Spleen (tissue), 11 donors: ENCODE measurements around the gene VAV2. TPM values are rescaled to one million over a fixed set of nuclear protein-coding genes. Genes with fewer than 3 reads are reported as not detected.

Source experiments
- DNase-seq: peaks from one replicate; pipeline ENCODE4 v3.0.0-alpha.2; 2020
- H3K27ac ChIP-seq, 8 donors: fragments of 200-600 bp; sonication (generic) in 7 of 8; 1 replicate in 4 of 8; 2 replicates in 4 of 8; pipeline versions ENCODE4 v1.5.0 to v1.8.0; 2016 to 2021; ENCODE audit warnings: inconsistent platforms in 4 of 8, mild to moderate bottlenecking in 4 of 8, moderate library complexity in 1 of 8
- H3K27me3 ChIP-seq, 7 donors: fragments of 200-600 bp; sonication (generic) in 6 of 7; replicated peaks in 1 of 7; 1 replicate in 4 of 7; 2 replicates in 3 of 7; pipeline versions ENCODE4 v1.5.0 to v1.8.0; 2016 to 2021; ENCODE audit warnings: inconsistent platforms in 3 of 7, mild to moderate bottlenecking in 1 of 7
- H3K36me3 ChIP-seq, 6 donors: fragments of 200-600 bp; sonication (generic) in 5 of 6; 1 replicate in 4 of 6; 2 replicates in 2 of 6; pipeline versions ENCODE4 v1.5.0 to v1.8.0; 2016 to 2021; ENCODE audit warnings: inconsistent platforms in 2 of 6
- H3K4me1 ChIP-seq, 6 donors: fragments of 200-600 bp; sonication (generic) in 5 of 6; 1 replicate in 3 of 6; 2 replicates in 3 of 6; pipeline versions ENCODE4 v1.5.0 to v1.8.0; 2016 to 2021; ENCODE audit warnings: inconsistent platforms in 3 of 6
- H3K4me3 ChIP-seq, 8 donors: fragments of 200-600 bp; sonication (generic) in 7 of 8; 1 replicate in 4 of 8; 2 replicates in 4 of 8; pipeline versions ENCODE4 v1.5.0 to v1.8.0; 2016 to 2021; ENCODE audit warnings: inconsistent platforms in 4 of 8, mild to moderate bottlenecking in 4 of 8, moderate library complexity in 2 of 8
- H3K9me3 ChIP-seq, 8 donors: fragments of 200-600 bp; sonication (generic) in 7 of 8; 1 replicate in 4 of 8; 2 replicates in 4 of 8; pipeline versions ENCODE4 v1.5.0 to v1.8.0; 2016 to 2021; ENCODE audit warnings: inconsistent platforms in 4 of 8
- CTCF ChIP-seq, 11 experiments: fragments of 200-600 bp in 7 of 11; fragments of 450-650 bp in 4 of 11; sonication (generic) in 4 of 11; IDR thresholded peaks in 8 of 11; conservative IDR thresholded peaks in 3 of 11; 1 replicate in 7 of 11; 2 replicates in 4 of 11; pipeline versions ENCODE4 v1.4.0 to v1.8.0; 2016 to 2021; ENCODE audit warnings: antibody characterized with exemption in 11 of 11, inconsistent platforms in 4 of 11, mild to moderate bottlenecking in 1 of 11
- POLR2A ChIP-seq, 3 donors: fragments of 450-650 bp; IDR thresholded peaks; one replicate each; pipeline ENCODE4 v1.5.1; 2017; ENCODE audit warnings: antibody characterized with exemption in 3 of 3, mild to moderate bottlenecking in 1 of 3
- POLR2AphosphoS5 ChIP-seq, 3 donors: sonication (generic); formaldehyde crosslinking; IDR thresholded peaks; one replicate each; pipeline ENCODE4 v1.5.1; 2017; ENCODE audit warnings: antibody characterized with exemption in 3 of 3
- WGBS, 5 donors: extraction: QIAGEN DNeasy Blood & Tissue Kit in 3 of 5; methylation state at CpG; one replicate each; pipeline versions ENCODE4 v1.1.5 to v1.1.7; 2013 to 2018; 5-methylcytosine and 5-hydroxymethylcytosine counted together
- intact Hi-C: fragments of 100-400 bp; cut with DNase I; formaldehyde crosslinking; loops from one replicate; pipeline ENCODE4 v1.15.0; 2023; ENCODE audit warnings: low total_unique reads
- polyA plus RNA-seq, 3 donors: library from polyadenylated mRNA; stranded (reverse); fragments of 200-250 nt; gene quantifications; one replicate each; pipeline ENCODE4 v1.2.1, GENCODE V29; 2013
- total RNA-seq, 7 donors: library from RNA; depleted of rRNA in 3 of 7; stranded (reverse); fragments of >200 nt in 3 of 7; fragmentation: NEBNext Ultra II Directional in 4 of 7; extraction: Animal tissue kit (Norgen Biotek cat#: 25700) in 4 of 7; gene quantifications; one replicate each; pipeline versions ENCODE4 v1.1.0 to v1.2.1, GENCODE V29; 2016 to 2021
- donor health status: healthy with polysubstance abuse.
- donor health status: DM: no; HTN: no; CAD: no; lungs with moderate emphysema.
- donor health status: DM: no; HTN: no; CAD: no.
- donor health status: Bipolar disorder and iron deficiency.
- donor health status: healthy.
- donor health status: DM: no; HTN: no; CAD: no.
- donor health status: DM: yes; HTN: yes; CAD: no.

Gene VAV2
- total and polyA plus RNA-seq, 10 donors = 14.2 to 39.2 (median 23.3) TPM

GRCh38 chr9:133789778-133790177 lies 202.3 kb downstream of the VAV2 start:
- WGBS, 5 donors = 57 to 67% (median 60%) methylated on average over 7 to 8 of the region's 8 CpGs
- peaks cover 0 to 63% (median 3%) of the 10 kb centered on the region in 6 donors for H3K36me3 ChIP-seq
- H3K9me3 ChIP-seq = no peaks in the 10 kb centered on the region
- peak overlapping the region in 3 of 8 donors; percentile 29 to 56 (median 38) for H3K27ac ChIP-seq
- TF ChIP-seq POLR2A (IDR thresholded peaks at IDR 0.05) (no peak), POLR2AphosphoS5 (IDR thresholded peaks at IDR 0.05) (no peak), CTCF (IDR thresholded peaks at IDR 0.05 in 8 of 11, conservative IDR thresholded peaks at IDR 0.05 in 3 of 11) (no peak)
- peaks cover 0 to 76% (median 0%) of the 10 kb centered on the region in 7 donors for H3K27me3 ChIP-seq
- H3K4me3 ChIP-seq = no peak overlapping the region
- H3K4me1 ChIP-seq = peaks cover 22 to 83% (median 78%) of the 10 kb centered on the region in 6 donors
- DNase-seq = no peak
- intact Hi-C loops = loop anchor here (5.0 kb wide), 1 partner anchor 203 kb away; the partner anchor contains the start of gene VAV2

- peak; percentile 84 for DNase-seq
- H3K4me1 ChIP-seq = peaks cover 22 to 83% (median 74%) of the 10 kb centered on the region in 6 donors
- 25 to 38% (median 34%) methylated on average over 26 to 34 of the region's 34 CpGs for WGBS, 5 donors
- peak overlapping the region in 4 of 8 donors; percentile 23 to 56 (median 34) for H3K27ac ChIP-seq
- H3K9me3 ChIP-seq = no peaks in the 10 kb centered on the region
- H3K4me3 ChIP-seq = no peak overlapping the region
- intact Hi-C loops = no loop called here
- peaks cover 0 to 74% (median 0%) of the 10 kb centered on the region in 7 donors for H3K27me3 ChIP-seq
- H3K36me3 ChIP-seq = peaks cover 0 to 63% (median 3%) of the 10 kb centered on the region in 6 donors
- TF ChIP-seq POLR2A (IDR thresholded peaks at IDR 0.05) (no peak), POLR2AphosphoS5 (IDR thresholded peaks at IDR 0.05) (peak; percentile 67 to 72 (median 69)), CTCF (IDR thresholded peaks at IDR 0.05 in 8 of 11, conservative IDR thresholded peaks at IDR 0.05 in 3 of 11) (peak in 2 of 11 experiments; percentile 7 to 32)
These were observed 203.1 kb downstream of the VAV2 start for GRCh38 chr9:133788819-133789717.

GRCh38 chr9:133788045-133788818 lies 203.9 kb downstream of the VAV2 start:
- intact Hi-C loops = no loop called here
- no peak for DNase-seq
- Histone ChIP-seq H3K4me3 (no peak overlapping the region), H3K27ac (peak overlapping the region in 5 of 8 donors; percentile 68 to 86 (median 79)), H3K9me3 (no peaks in the 10 kb centered on the region), H3K36me3 (peaks cover 0 to 66% (median 3%) of the 10 kb centered on the region in 6 donors), H3K27me3 (peaks cover 0 to 72% (median 0%) of the 10 kb centered on the region in 7 donors), H3K4me1 (peaks cover 20 to 83% (median 71%) of the 10 kb centered on the region in 6 donors)
- 68 to 81% (median 79%) methylated on average over 15 to 37 of the region's 37 CpGs for WGBS, 5 donors
- TF ChIP-seq POLR2AphosphoS5 (IDR thresholded peaks at IDR 0.05) (no peak), CTCF (IDR thresholded peaks at IDR 0.05 in 8 of 11, conservative IDR thresholded peaks at IDR 0.05 in 3 of 11) (no peak), POLR2A (IDR thresholded peaks at IDR 0.05) (no peak)
